Osteocyte (in vitro differentiated cells): ENCODE measurements around the gene CCDC136. TPM values are rescaled to one million over a fixed set of nuclear protein-coding genes. Genes with fewer than 3 reads are reported as not detected.

Experiments used
- DNase-seq: peaks from one replicate; pipeline ENCODE4 v3.0.0; 2021; ENCODE audit warnings: mixed read lengths; ENCODE audit not compliant: unreplicated experiment; ENCODE audit errors: extremely low spot score
- H3K27ac Mint-ChIP-seq: one replicate; pipeline ENCODE4 v1.8.0; 2021; ENCODE audit warnings: mild to moderate bottlenecking, mixed read lengths; ENCODE audit not compliant: unreplicated experiment
- H3K27me3 Mint-ChIP-seq: one replicate; pipeline ENCODE4 v1.8.0; 2021; ENCODE audit warnings: mixed read lengths; ENCODE audit not compliant: unreplicated experiment
- H3K36me3 Mint-ChIP-seq: one replicate; pipeline ENCODE4 v1.8.0; 2021; ENCODE audit warnings: mixed read lengths; ENCODE audit not compliant: unreplicated experiment
- H3K4me1 Mint-ChIP-seq: one replicate; pipeline ENCODE4 v1.8.0; 2021; ENCODE audit warnings: mixed read lengths; ENCODE audit not compliant: unreplicated experiment
- H3K4me3 Mint-ChIP-seq: one replicate; pipeline ENCODE4 v1.8.0; 2021; ENCODE audit warnings: mild to moderate bottlenecking, moderate library complexity, mixed read lengths; ENCODE audit not compliant: unreplicated experiment
- H3K9me3 Mint-ChIP-seq: one replicate; pipeline ENCODE4 v1.8.0; 2021; ENCODE audit warnings: mixed read lengths; ENCODE audit not compliant: unreplicated experiment
- CTCF ChIP-seq: fragments of 200-600 bp; sonication (generic); IDR thresholded peaks from 2 replicates; pipeline ENCODE4 v1.5.0; 2021; ENCODE audit warnings: antibody characterized with exemption, mild to moderate bottlenecking, moderate library complexity
- total RNA-seq: library from RNA; stranded (reverse); gene quantifications from 2 replicates; pipeline ENCODE4 v1.2.1, GENCODE V29; 2021

The CCDC136 gene
- total RNA-seq, 1 donor from 2014 or later: 13.3 TPM

- peaks cover 4% of the 10 kb centered on the region for H3K36me3 Mint-ChIP-seq
- no peak overlapping the region for H3K4me3 Mint-ChIP-seq
- no peaks in the 10 kb centered on the region for H3K27me3 Mint-ChIP-seq
- no peaks in the 10 kb centered on the region for H3K9me3 Mint-ChIP-seq
- H3K4me1 Mint-ChIP-seq: peaks cover 6% of the 10 kb centered on the region
- no peak for TF ChIP-seq CTCF
- no peak overlapping the region for H3K27ac Mint-ChIP-seq
- no peak for DNase-seq
These were observed 4.6 kb downstream of the CCDC136 start for GRCh38 chr7:128796327-128796726.

DNA sequence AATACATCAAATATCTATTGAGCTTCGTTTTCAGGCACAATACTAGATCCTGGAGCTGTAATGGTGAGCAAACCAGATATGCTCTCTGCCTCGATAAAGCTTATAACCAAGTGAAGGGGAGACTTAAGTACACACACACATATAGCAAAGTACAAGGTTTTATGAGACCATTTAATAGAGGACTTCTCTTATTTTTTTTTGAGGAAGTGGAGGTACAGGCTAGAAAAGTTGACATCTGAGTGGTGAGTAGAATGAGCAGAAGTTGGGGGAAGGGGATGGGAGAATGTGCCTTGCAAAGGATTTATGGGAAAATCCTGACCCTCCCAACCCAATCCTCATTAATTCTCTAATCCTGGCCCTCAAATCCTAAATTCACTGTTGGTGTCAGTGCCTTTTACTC, 7.7 kb downstream of the CCDC136 start:
- TF ChIP-seq CTCF: no peak
- DNase-seq: no peak
- Mint-ChIP-seq H3K4me1 (no peaks in the 10 kb centered on the region), H3K27ac (no peak overlapping the region), H3K4me3 (no peak overlapping the region), H3K9me3 (no peaks in the 10 kb centered on the region), H3K36me3 (peaks cover 7% of the 10 kb centered on the region), H3K27me3 (no peaks in the 10 kb centered on the region)

DNA sequence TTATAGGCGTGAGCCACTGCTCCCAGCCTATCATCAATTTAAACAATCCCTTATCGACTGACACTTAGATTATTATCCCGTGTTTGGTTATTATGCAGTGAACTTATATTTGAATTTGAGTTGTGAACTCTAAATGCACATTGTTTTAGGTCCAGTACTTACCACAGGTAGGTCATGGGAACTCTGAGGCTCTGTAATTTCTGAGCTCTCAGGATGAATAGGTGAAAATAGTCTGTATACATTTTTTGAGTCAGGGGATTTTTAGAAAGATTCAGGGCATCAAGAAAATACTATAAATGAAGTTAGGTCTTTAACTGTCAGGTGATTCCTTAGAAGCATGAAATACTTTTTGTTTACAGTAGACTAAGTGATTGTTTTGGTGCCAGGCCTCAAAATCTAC, 8.8 kb downstream of the CCDC136 start:
- Mint-ChIP-seq H3K36me3 (peaks cover 4% of the 10 kb centered on the region), H3K4me1 (no peaks in the 10 kb centered on the region), H3K9me3 (no peaks in the 10 kb centered on the region), H3K4me3 (no peak overlapping the region), H3K27ac (no peak overlapping the region), H3K27me3 (no peaks in the 10 kb centered on the region)
- no peak for DNase-seq
- no peak for TF ChIP-seq CTCF

DNA sequence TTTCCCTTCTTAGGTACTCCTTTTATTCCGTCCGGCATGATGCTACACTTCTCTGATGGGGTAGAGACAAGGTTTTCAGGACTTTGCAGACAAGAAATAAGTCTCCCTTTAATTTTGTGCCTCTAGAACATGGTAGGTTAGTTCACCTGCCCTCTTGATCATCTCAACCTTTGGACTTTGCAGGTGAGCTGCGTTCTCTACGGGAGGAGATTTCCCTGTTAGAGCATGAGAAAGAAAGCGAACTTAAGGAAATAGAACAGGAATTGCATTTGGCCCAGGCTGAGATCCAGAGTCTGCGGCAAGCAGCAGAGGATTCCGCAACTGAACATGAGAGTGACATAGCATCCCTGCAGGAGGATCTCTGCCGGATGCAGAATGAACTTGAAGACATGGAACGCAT, 9.2 kb downstream of the CCDC136 start:
- TF ChIP-seq CTCF: no peak
- H3K4me1 Mint-ChIP-seq: no peaks in the 10 kb centered on the region
- DNase-seq: no peak
- no peaks in the 10 kb centered on the region for H3K9me3 Mint-ChIP-seq
- H3K36me3 Mint-ChIP-seq: peaks cover 4% of the 10 kb centered on the region
- no peaks in the 10 kb centered on the region for H3K27me3 Mint-ChIP-seq
- H3K27ac Mint-ChIP-seq: no peak overlapping the region
- H3K4me3 Mint-ChIP-seq: no peak overlapping the region

DNA sequence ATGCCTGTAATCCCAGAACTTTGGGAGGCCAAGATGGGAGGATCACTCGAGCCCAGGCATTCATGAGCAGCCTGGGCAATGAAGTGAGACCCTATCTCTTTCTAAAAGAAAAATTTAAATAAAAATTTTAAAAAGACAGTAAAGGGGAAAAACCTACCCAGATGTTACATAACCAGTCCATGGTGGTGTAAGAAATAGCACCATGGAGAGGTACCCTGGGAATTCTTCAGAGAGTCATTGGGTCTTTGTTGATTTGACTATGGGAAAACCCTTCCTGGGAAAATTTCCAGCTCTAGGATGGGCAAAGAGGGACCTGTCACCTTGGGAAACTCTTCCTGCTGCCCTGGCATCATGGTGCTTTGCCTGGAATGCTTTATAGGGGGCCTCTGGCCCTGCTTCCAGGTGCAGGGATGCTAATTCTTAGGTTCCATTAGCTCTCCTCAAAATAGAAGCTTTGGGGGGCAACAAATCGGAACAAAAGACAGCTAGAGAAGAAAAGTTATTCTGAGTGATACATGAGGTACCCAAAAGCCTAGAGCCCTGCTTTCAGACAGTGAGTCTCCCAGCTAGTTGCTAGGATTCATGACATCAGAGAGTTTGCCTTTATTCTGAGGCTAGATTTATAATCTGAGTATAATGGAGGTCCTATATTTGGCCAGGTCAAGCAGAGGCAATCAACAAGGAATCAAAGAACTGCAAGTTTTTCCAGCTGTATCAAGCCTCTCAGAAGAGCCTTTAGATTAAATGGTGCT, 10.1 kb downstream of the CCDC136 start:
- Mint-ChIP-seq H3K27me3 (no peaks in the 10 kb centered on the region), H3K9me3 (no peaks in the 10 kb centered on the region), H3K4me3 (no peak overlapping the region), H3K27ac (no peak overlapping the region), H3K36me3 (peaks cover 10% of the 10 kb centered on the region), H3K4me1 (no peaks in the 10 kb centered on the region)
- no peak for DNase-seq
- no peak for TF ChIP-seq CTCF
